ENCODE measurements around the gene RCBTB1. TPM values are rescaled to one million over a fixed set of nuclear protein-coding genes. Genes with fewer than 3 reads are reported as not detected.

The RCBTB1 gene
- total RNA-seq, 2 donors from 2014 or later, result 15.6 to 26.1 TPM

DNA sequence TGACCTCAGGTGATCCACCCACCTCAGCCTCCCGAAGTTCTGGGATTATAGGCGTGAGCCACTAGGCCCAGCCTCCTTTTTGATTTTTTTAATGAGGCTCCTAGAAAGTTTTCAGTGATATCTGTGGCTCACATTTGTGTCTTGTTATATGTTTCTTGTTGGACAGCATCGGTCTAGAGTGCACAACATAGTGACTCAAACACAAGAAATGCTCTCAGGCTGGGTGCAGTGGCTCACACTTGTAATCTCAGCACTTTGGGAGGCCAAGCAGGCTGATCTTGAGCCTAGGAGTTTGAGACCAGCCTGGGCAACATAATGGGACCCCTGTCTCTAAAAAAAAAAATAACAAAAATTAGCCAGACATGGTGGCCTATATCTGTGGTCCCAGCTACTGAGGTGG is 81.4 kb downstream of the RCBTB1 start:
- no peak for ATAC-seq
- H3K9me3 Mint-ChIP-seq, result peaks cover 0 to 9% of the 10 kb centered on the region in 2 donors
- H3K27ac Mint-ChIP-seq, result no peak overlapping the region
- no peak for DNase-seq (ENCODE audit: low spot score in 2 of 2)
- peaks cover 11 to 58% of the 10 kb centered on the region in 2 donors for H3K36me3 Mint-ChIP-seq

DNA sequence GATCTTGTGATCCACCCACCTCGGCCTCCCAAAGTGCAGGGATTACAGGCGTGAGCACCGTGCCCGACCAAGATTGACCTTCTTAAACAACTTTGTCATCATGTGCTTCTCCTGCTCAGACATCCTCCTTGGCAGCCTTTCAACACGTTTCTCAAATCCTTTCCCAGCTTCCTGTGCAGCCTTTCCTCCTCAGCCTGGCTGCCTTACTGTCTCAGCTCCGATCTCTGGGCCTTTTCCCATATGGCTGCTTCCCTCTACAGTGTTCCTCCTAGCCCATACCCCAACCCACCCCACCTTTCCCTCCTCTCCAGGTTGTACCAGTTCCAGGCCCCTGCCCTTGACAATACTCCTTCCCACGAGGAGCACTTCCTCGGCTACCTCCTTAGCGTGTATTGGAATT is 82.4 kb downstream of the RCBTB1 start:
- H3K9me3 Mint-ChIP-seq, result peaks cover 0 to 14% of the 10 kb centered on the region in 2 donors
- ATAC-seq (no peak), DNase-seq (ENCODE audit: low spot score in 2 of 2) (no peak)
- H3K27ac Mint-ChIP-seq, result peak overlapping the region; percentile 14 to 48
- H3K36me3 Mint-ChIP-seq, result peaks cover 16 to 68% of the 10 kb centered on the region in 2 donors

- peaks cover 26 to 64% of the 10 kb centered on the region in 2 donors for H3K36me3 Mint-ChIP-seq
- DNase-seq (ENCODE audit: low spot score in 2 of 2) (peak in 1 of 2 donors; percentile 13), ATAC-seq (peak; percentile 10 to 17)
- peaks cover 0 to 23% of the 10 kb centered on the region in 2 donors for H3K9me3 Mint-ChIP-seq
- peak overlapping the region; percentile 88 to 91 for H3K27ac Mint-ChIP-seq
These were observed 85.3 kb downstream of the RCBTB1 start for GRCh38 chr13:49499889-49500660.

DNA sequence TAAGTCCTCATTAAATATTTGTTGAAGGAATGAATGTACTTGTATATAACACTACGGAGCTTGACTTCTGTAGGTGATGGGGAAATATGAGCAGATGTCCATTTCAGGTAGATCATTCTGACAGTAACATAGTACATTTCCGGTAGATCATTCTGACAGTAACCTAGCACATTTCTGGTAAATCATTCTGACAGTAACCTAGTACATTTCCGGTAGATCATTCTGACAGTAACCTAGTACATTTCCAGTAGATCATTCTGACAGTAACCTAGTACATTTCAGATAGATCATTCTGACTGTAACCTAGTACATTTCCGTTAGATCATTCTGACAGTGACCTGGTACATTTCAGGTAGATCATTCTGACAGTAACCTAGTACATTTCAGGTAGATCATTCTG is 87.2 kb downstream of the RCBTB1 start:
- ATAC-seq, result no peak
- Mint-ChIP-seq H3K27ac (peak overlapping the region; percentile 88 to 97), H3K36me3 (peaks cover 26 to 53% of the 10 kb centered on the region in 2 donors), H3K9me3 (peaks cover 0 to 19% of the 10 kb centered on the region in 2 donors)
- no peak for DNase-seq (ENCODE audit: low spot score in 2 of 2)

GRCh38 chr13:49497272-49497671 is 88.1 kb downstream of the RCBTB1 start:
- H3K9me3 Mint-ChIP-seq, result peaks cover 0 to 17% of the 10 kb centered on the region in 2 donors
- peak overlapping the region; percentile 88 to 97 for H3K27ac Mint-ChIP-seq
- peaks cover 26 to 45% of the 10 kb centered on the region in 2 donors for H3K36me3 Mint-ChIP-seq
- DNase-seq (ENCODE audit: low spot score in 2 of 2) (peak in 1 of 2 donors; percentile 17), ATAC-seq (no peak)

GRCh38 chr13:49496837-49497236 is 88.5 kb downstream of the RCBTB1 start:
- Mint-ChIP-seq H3K27ac (peak overlapping the region; percentile 88 to 97), H3K9me3 (peaks cover 0 to 17% of the 10 kb centered on the region in 2 donors), H3K36me3 (peaks cover 26 to 45% of the 10 kb centered on the region in 2 donors)
- peak; percentile 50 to 67 for DNase-seq (ENCODE audit: low spot score in 2 of 2)
- peak; percentile 11 to 38 for ATAC-seq

DNA sequence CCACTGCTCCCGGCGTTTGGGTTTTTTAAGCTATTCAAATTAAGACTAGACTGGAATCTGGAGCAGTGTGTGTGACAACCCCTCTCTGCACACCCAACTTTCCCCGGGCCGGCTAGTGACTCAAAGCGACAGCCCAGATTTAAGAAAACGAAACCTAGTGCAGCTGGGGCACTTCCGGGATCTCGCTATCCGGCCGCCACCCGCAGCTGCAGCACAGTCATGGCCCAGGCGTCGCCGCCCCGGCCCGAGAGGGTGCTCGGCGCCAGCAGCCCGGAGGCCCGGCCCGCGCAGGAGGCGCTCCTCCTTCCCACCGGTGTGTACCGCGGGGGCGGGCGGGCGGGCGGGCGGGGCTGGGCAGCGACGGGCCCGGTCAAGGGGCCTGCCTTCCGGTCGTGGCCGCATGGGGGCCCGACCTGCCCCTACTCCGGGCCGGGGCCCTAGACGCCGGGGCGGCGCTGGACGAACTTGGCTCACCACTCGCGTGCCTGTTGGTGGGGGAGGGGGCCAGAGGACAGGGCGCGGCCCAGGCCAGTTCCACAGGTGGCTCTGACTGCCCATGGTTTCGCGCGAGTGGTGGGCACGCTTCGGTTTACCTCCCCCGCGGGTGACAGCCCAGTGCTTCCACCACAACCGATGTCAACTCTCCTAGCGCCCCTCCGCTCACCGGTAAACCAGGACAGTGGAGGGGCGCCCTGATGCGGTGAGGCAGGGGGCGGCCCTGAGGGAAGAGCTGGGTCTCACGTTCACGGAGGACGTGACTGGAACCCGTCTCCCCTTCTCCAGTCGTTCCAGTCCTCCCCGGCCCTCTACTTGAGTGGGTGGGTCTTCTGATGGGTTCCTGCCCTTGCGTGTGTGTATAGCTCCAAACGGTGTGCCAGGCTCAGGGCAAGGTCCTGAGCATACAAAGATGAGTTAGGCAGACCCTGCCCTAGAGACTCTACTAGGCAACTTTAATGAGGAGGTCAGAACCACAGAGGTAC is 89.3 kb downstream of the RCBTB1 start, which contains the start of gene PHF11:
TSS of gene PHF11 (plus strand) at position 171 of the 980 bp plus-strand sequence. CDS start at position 220, 49 bp downstream.
- ATAC-seq, result peak; percentile 81 to 82
- DNase-seq (ENCODE audit: low spot score in 2 of 2), result peak; percentile 87 to 93
- Mint-ChIP-seq H3K9me3 (peaks cover 0 to 17% of the 10 kb centered on the region in 2 donors), H3K36me3 (peaks cover 26 to 45% of the 10 kb centered on the region in 2 donors), H3K27ac (peak within 1 kb of the TSS; percentile 88 to 100)

- no peak for ATAC-seq
- no peak for DNase-seq (ENCODE audit: low spot score in 2 of 2)
- peaks cover 20 to 34% of the 10 kb centered on the region in 2 donors for H3K36me3 Mint-ChIP-seq
- H3K27ac Mint-ChIP-seq, result peak overlapping the region; percentile 88 to 100
- peaks cover 0 to 14% of the 10 kb centered on the region in 2 donors for H3K9me3 Mint-ChIP-seq
These were observed 90.7 kb downstream of the RCBTB1 start for GRCh38 chr13:49494645-49495044.

DNA sequence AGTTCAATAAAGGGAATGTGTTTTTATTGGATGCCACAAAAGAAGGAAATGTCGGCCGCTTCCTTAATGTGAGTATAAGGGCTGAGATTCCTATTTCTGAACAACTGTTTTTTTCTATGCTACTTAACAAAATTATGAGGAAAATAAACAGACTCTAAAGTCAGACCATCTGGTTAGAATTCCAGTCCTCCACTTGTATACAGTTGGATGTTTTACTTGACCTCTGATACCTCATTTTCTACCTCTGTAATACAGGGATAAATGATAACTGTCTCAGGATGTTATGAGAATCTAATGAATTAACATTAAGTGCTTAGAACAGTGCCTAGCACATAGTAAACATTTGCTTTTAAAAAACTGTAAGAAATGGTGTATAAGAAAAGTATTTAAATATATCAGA is 96.8 kb downstream of the RCBTB1 start:
- no peaks in the 10 kb centered on the region for H3K9me3 Mint-ChIP-seq
- ATAC-seq, result no peak
- no peak for DNase-seq (ENCODE audit: low spot score in 2 of 2)
- H3K36me3 Mint-ChIP-seq, result peaks cover 5 to 11% of the 10 kb centered on the region in 2 donors
- no peak overlapping the region for H3K27ac Mint-ChIP-seq

Other genes starting within 250 kb of the RCBTB1 start
- gene CAB39L, start 141.5 kb downstream of the RCBTB1 start, total RNA-seq, result 10 to 100 TPM in 1 of 2 donors, 1 to 10 TPM in 1; 5.2 to 14.5 TPM
- 10 to 100 TPM; 16.0 to 22.7 TPM for gene SETDB2, start 141.3 kb downstream of the RCBTB1 start, total RNA-seq
- 100 to 1,000 TPM in 1 of 2 donors, 10 to 100 TPM in 1; 57.2 to 132 TPM for gene PHF11, start 89.6 kb downstream of the RCBTB1 start, total RNA-seq
- 1 to 10 TPM; 1.5 to 1.6 TPM for gene ARL11, start 42.9 kb upstream of the RCBTB1 start, total RNA-seq
- 10 to 100 TPM; 31.9 to 59.9 TPM for gene EBPL, start 105.9 kb upstream of the RCBTB1 start, total RNA-seq
- 10 to 100 TPM; 33.0 to 36.3 TPM for gene KPNA3, start 207.1 kb upstream of the RCBTB1 start, total RNA-seq